Posterior cingulate gyrus (tissue), 11 donors: Measurements from ENCODE around the gene MAPK1.
"Not testable (repeated sequence)": the region's sequence is repeated elsewhere in the genome, so short reads cannot be mapped to it uniquely, and the experiment has no call there.

Experiments
- DNase-seq, 10 donors: peaks; one replicate each; pipeline versions ENCODE4 v3.0.0 to v3.0.0-alpha.2; 2020 to 2021; ENCODE audit warnings: mixed read lengths in 3 of 10
- intact Hi-C: fragments of 100-400 bp; cut with DNase I; formaldehyde crosslinking; loops from one replicate; pipeline ENCODE4 v1.15.1; 2023

The MAPK1 gene

GRCh38 chr22:21796863-21797262 is 70.6 kb downstream of the MAPK1 start:
- intact Hi-C loops = no loop called here
- DNase-seq = peak in 6 of 10 donors; percentile 36 to 92 (median 58)

- no peak for DNase-seq
- intact Hi-C loops = no loop called here
These were observed 71.2 kb downstream of the MAPK1 start for GRCh38 chr22:21796231-21796630.

- intact Hi-C loops, DNase-seq: not testable (repeated sequence)
These were observed 73.7 kb downstream of the MAPK1 start for GRCh38 chr22:21793716-21794115.

GRCh38 chr22:21791635-21792625 is 75.5 kb downstream of the MAPK1 start:
- no peak for DNase-seq
- intact Hi-C loops = no loop called here

GRCh38 chr22:21790849-21791610 is 76.4 kb downstream of the MAPK1 start:
- intact Hi-C loops, DNase-seq: not testable (repeated sequence)

- intact Hi-C loops = no loop called here
These were observed 77.1 kb downstream of the MAPK1 start for GRCh38 chr22:21790359-21790758.

GRCh38 chr22:21787565-21787964 is 79.9 kb downstream of the MAPK1 start:
- intact Hi-C loops, DNase-seq: not testable (repeated sequence)

More at GRCh38 chr22:21790359-21790758, 77.1 kb downstream of the MAPK1 start:
- no peak for DNase-seq

- DNase-seq = no peak
- intact Hi-C loops = no loop called here
These were observed 87.2 kb downstream of the MAPK1 start for GRCh38 chr22:21780259-21780658.

- intact Hi-C loops = no loop called here
- no peak for DNase-seq
These were observed 88.0 kb downstream of the MAPK1 start for GRCh38 chr22:21779444-21779843.

- no peak for DNase-seq
- intact Hi-C loops = no loop called here
These were observed 88.6 kb downstream of the MAPK1 start for GRCh38 chr22:21778705-21779363.

GRCh38 chr22:21771631-21771976 is 95.8 kb downstream of the MAPK1 start:
- DNase-seq = peak in 1 of 10 donors; percentile 2
- intact Hi-C loops = no loop called here

GRCh38 chr22:21768435-21768834 is 99.0 kb downstream of the MAPK1 start:
- intact Hi-C loops = no loop called here
- DNase-seq = peak in 1 of 10 donors; percentile 14

- intact Hi-C loops = no loop called here
- DNase-seq = peak in 1 of 10 donors; percentile 14
These were observed 100.6 kb downstream of the MAPK1 start for GRCh38 chr22:21766691-21767462.

- intact Hi-C loops = no loop called here
- peak in 1 of 10 donors; percentile 37 for DNase-seq
These were observed 101.4 kb downstream of the MAPK1 start for GRCh38 chr22:21765909-21766529.

GRCh38 chr22:21764038-21764804 is 103.2 kb downstream of the MAPK1 start:
- intact Hi-C loops = no loop called here
- peak in 3 of 10 donors; percentile 35 to 77 (median 69) for DNase-seq

- intact Hi-C loops = no loop called here
- peak in 1 of 10 donors; percentile 75 for DNase-seq
These were observed 104.5 kb downstream of the MAPK1 start for GRCh38 chr22:21762712-21763581.

GRCh38 chr22:21761994-21762680 is 105.3 kb downstream of the MAPK1 start:
- DNase-seq = peak in 2 of 10 donors; percentile 57 to 78
- intact Hi-C loops = no loop called here
